GM19099 (cell line): ENCODE results near the gene TAS2R4.

ENCODE experiments used
- POLR2A ChIP-seq: IDR thresholded peaks from 3 replicates; pipeline ENCODE4 v1.6.1; 2011; ENCODE audit warnings: low read depth; ENCODE audit not compliant: insufficient read length; ENCODE audit errors: extremely low read depth

TAS2R4 gene

GRCh38 chr7:141776374-141776773 lies at the start of gene TAS2R4:
Gene TAS2R4 (plus strand): TSS chr7:141776674. CDS start chr7:141778489, 1,815 bp downstream.
- TF ChIP-seq POLR2A, result no peak

- TF ChIP-seq POLR2A, result no peak
These were observed 47.5 kb upstream of the TAS2R4 start for GRCh38 chr7:141729020-141729419.

- no peak for TF ChIP-seq POLR2A
These were observed 44.9 kb upstream of the TAS2R4 start for GRCh38 chr7:141731476-141732149.

- TF ChIP-seq POLR2A, result no peak
These were observed 39.2 kb upstream of the TAS2R4 start for GRCh38 chr7:141737118-141737835.

- peak; percentile 93 for TF ChIP-seq POLR2A
These were observed 38.5 kb upstream of the TAS2R4 start, which contains the start of gene SSBP1 for GRCh38 chr7:141737836-141738591. Gene SSBP1 (plus strand): TSS chr7:141738358. CDS start chr7:141739167, 809 bp downstream.

GRCh38 chr7:141738592-141739013 lies 37.9 kb upstream of the TAS2R4 start:
- TF ChIP-seq POLR2A, result no peak

- TF ChIP-seq POLR2A, result no peak
These were observed 37.2 kb upstream of the TAS2R4 start for GRCh38 chr7:141739250-141739649.

- TF ChIP-seq POLR2A, result no peak
These were observed 34.2 kb upstream of the TAS2R4 start for GRCh38 chr7:141742229-141742628.

GRCh38 chr7:141744131-141744530 lies 32.3 kb upstream of the TAS2R4 start:
- no peak for TF ChIP-seq POLR2A

GRCh38 chr7:141748396-141748795 lies 28.1 kb upstream of the TAS2R4 start:
- TF ChIP-seq POLR2A, result no peak

GRCh38 chr7:141752634-141753033 lies 23.8 kb upstream of the TAS2R4 start:
- TF ChIP-seq POLR2A, result no peak

- TF ChIP-seq POLR2A, result no peak
These were observed 21.5 kb upstream of the TAS2R4 start for GRCh38 chr7:141754939-141755338.

- TF ChIP-seq POLR2A, result no peak
These were observed 12.7 kb upstream of the TAS2R4 start, which contains the start of gene TAS2R3 for GRCh38 chr7:141763797-141764196. Gene TAS2R3 (plus strand): TSS chr7:141764097. CDS start chr7:141764159, 62 bp downstream.

GRCh38 chr7:141785706-141786552 lies 9.5 kb downstream of the TAS2R4 start:
- TF ChIP-seq POLR2A, result no peak
